HG03378 (cell line): Measurements from ENCODE around the gene C18orf54.
A peak's percentile ranks its signal among the peaks of the same experiment; 100 is the strongest.
"Not testable (repeated sequence)": the region's sequence is repeated elsewhere in the genome, so short reads cannot be mapped to it uniquely, and the experiment has no call there.

Experiments used
- ATAC-seq: cut with Tn5 transposase; IDR thresholded peaks from one replicate; pipeline ENCODE4 v1.9.1; 2021; ENCODE audit warnings: mild to moderate bottlenecking, moderate library complexity; ENCODE audit not compliant: unreplicated experiment

The C18orf54 gene

GRCh38 chr18:54357660-54358494 is at the start of gene C18orf54, which contains the start of gene STARD6:
Gene C18orf54 (plus strand): TSS chr18:54357906. CDS start chr18:54360573, 2,667 bp downstream.
Gene STARD6 (minus strand): TSS chr18:54357858. CDS start chr18:54354573, 3,285 bp downstream.
- ATAC-seq = peak; percentile 89

DNA sequence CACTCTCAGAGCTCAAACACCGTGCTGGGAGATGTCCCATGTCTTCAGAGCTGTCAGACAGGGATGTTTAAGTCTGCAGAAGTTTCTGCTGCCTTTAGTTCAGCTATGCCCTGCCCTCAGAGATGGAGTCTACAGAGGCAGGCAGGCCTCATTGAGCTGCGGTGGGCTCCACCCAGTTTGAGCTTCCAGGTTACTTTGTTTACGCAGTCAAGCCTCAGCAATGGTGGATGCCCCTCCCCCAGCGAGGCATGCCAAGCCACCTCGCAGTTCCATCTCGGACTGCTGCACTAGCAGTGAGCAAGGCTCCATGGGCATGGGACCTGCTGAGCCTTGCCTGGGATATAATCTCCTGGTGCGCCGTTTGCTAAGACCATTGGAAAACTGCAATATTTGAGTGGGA is 48.1 kb upstream of the C18orf54 start:
- ATAC-seq = not testable (repeated sequence)

DNA sequence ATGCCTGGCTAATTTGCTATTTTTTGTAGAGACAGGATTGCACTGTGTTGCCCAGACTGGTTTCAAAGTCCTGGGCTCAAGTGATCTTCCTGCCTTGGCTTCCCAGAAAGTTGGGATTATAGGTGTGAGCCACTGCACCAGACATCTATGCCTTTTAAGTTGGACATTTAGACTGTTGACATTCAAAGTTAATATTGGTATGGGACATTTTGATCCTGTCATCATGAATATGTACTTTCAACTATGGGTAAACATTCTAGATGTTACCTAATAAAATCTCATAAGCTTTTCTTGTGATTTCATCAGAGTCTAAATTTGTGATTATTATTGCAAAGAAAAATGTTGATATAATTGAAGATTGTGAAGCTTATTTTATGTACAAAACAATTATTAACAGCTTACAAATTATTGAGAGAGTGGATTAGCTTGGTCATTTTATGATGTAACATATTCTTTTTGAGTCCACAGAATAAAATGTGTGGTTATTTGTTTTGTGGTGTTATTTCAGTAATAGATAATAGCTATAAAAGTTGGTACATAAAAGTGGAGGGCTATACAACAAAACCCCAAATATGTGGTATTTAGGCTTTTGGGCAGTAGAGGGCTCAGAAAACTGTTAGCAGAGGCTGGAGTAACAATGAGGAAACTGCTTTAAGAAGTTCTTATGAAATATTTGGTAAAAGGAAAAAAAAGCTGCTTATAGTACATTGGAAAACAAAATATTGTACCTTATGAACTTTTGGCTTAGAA is 41.5 kb upstream of the C18orf54 start:
- no peak for ATAC-seq

GRCh38 chr18:54323561-54323960 is 34.1 kb upstream of the C18orf54 start:
- ATAC-seq = no peak

- ATAC-seq = no peak
Observed at GRCh38 chr18:54323970-54324369, 33.7 kb upstream of the C18orf54 start.

GRCh38 chr18:54327818-54328217 is 29.9 kb upstream of the C18orf54 start:
- ATAC-seq = no peak

DNA sequence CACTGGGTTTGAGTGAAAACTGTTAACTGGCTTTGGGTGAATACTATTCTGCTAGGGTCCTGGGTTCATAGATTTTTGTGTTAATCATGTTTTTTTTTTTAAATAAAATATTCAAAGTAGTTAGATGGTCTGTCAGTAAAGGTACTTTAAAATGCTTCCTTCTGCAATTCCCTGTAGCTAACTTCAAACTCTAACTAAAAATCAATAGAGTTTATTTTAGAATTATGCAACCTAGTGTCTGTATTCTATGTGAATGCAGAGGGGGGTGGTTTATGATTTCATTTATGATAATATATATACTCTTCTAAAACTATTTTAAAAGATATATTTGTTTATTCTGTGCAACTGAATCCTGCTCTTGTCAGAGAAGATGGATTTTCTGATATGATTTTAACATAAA is 27.9 kb upstream of the C18orf54 start:
- no peak for ATAC-seq

DNA sequence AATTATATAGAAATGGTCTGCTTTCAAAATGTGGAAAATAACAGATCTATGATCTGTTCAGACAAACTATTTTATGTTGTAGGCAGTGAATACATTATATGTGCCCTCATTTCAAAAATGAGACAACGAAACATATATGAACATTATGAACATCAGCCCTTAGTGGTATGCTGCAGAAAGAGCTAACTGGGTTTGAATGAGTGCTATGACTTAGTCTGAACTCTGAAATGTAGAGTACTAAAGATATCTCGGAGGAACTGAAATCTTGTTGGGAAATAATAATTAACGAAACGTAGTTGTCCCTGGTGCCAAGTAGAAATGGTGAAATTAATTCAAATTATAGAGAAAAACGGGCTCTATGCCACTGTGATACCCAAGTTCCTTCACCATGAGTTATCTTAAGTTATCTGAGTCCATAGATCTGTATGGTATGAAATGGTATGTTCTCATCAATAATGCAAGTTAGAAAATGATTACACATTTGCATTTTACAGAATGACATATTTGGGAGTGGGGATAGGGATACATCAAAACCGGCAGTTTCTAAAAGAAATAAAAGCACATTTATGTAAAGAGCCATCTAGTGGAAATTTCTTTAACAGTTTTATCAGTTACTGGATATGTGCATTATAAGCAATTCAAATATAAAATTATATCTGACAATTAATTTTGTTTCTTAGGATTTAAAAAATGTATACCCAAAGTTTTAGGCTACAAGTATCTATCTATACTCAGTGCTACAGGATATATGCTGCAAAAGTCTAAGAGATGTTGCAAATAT is 26.7 kb upstream of the C18orf54 start:
- no peak for ATAC-seq

- no peak for ATAC-seq
Observed at GRCh38 chr18:54335638-54336173, 22.0 kb upstream of the C18orf54 start.

- ATAC-seq = no peak
Observed at GRCh38 chr18:54338230-54338629, 19.5 kb upstream of the C18orf54 start.

- no peak for ATAC-seq
Observed at GRCh38 chr18:54351186-54351585, 6.5 kb upstream of the C18orf54 start.

DNA sequence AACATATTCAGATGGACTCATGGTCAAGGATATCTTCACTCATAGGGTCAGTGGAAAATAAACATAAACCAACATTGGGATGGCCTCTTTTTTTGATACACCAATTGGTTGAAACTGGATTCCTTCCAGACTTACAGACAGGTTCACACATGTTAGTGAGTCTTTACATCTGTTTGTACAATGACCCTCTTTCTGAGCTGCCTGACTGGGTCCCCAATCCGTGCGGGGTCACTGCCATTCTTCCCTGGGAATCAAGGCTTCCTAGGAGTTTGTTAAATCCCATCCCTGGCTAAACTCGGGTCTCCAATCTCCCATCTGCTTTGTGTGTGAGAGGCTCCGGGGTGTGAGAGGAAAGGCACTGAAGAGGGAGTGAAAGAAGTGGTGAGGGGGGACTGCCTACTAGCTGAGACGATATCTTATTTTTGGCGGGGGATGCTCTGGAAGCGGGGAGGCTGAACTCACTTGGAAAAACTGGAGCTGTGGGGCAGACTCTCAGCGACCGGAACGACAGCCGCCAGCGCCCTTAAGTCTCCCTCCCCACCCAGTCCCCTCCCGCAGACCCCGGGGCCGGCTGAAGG is 535 bp upstream of the C18orf54 start:
- no peak for ATAC-seq

DNA sequence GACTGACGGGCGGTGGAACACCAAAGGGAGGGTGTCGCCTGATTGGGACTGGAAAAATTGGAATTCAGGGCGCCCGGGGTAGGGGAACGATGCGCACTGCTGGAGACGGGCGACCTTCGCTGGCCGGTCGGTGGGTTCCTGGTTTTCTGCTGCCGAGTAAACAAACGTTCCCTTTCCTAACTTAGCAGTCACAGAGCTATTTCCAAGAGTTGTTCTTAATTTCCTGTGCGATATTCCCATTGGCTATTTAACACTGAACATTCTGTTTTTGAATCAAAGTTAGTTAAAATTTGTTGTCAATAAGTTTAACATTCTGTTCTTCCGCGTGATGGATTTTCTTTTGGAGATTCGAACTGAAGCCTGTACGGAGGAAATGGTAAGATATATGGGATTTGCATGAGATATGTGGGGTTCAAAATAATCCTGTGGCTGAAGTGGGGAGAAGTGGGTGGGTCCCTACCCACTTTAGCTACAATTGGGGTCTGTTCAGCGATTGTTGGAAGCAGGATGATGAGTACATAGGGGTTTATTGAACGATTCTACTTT is 862 bp downstream of the C18orf54 start:
- ATAC-seq = peak; percentile 18

GRCh38 chr18:54359233-54359632 is 1.5 kb downstream of the C18orf54 start:
- no peak for ATAC-seq

DNA sequence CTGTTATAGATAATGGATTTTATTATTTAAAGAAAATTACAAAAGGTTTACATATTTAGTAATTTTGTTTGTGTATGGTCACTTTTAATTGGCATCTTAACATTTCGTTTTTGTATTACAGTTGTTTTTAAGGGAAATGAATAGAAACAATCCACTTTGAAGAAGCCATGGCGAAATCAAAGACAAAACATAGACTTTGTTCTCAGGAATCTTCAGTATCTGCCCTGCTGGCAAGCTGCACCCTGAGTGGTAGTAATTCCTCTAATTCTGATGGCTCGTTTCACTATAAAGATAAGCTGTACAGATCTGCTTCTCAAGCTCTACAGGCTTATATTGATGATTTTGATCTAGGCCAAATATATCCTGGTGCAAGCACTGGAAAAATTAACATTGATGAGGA is 2.7 kb downstream of the C18orf54 start:
- no peak for ATAC-seq

- no peak for ATAC-seq
Observed at GRCh38 chr18:54378057-54378456, 20.4 kb downstream of the C18orf54 start.

- no peak for ATAC-seq
Observed at GRCh38 chr18:54381640-54382039, 23.9 kb downstream of the C18orf54 start.

- ATAC-seq = no peak
Observed at GRCh38 chr18:54382076-54382475, 24.4 kb downstream of the C18orf54 start.

DNA sequence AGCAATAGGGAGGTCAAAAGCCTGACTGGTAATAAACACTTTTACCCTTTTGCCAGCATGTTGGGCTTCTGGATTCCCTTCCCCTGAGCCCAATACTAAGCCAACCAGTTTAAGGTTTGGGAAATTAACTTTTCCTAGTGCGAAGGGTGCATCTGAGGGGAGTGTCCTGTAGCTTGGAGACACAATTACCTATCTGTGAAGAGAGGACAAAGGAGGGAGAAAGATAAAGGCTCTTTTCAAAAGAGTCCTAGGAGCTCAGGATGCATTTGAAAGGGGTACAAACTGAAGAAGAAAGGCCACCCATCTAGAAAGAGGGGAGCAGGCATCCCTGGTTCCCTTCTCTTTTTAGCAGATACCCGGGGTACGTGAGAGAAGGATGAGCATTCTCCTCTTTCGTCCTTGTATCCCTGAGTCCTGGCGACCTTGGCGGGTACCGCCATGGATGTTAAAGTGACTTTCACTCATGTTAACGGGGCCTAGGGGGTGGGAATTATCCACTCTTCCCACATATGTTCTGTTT is 25.1 kb downstream of the C18orf54 start:
- no peak for ATAC-seq

- ATAC-seq = no peak
Observed at GRCh38 chr18:54386043-54386442, 28.3 kb downstream of the C18orf54 start.
